GM21390 (cell line): Measurements from ENCODE around the gene MACROD1.

Experiments
- ATAC-seq: cut with Tn5 transposase; IDR thresholded peaks from one replicate; pipeline ENCODE4 v1.9.1; 2021; ENCODE audit not compliant: unreplicated experiment

The MACROD1 gene

GRCh38 chr11:64165842-64166635, at the start of gene MACROD1:
MACROD1 (minus strand) TSS chr11:64166113; CDS start chr11:64165994, 119 bp downstream.
- peak; percentile 83 for ATAC-seq

- no peak for ATAC-seq
These were observed 45.4 kb upstream of the MACROD1 start for GRCh38 chr11:64211181-64211872.

DNA sequence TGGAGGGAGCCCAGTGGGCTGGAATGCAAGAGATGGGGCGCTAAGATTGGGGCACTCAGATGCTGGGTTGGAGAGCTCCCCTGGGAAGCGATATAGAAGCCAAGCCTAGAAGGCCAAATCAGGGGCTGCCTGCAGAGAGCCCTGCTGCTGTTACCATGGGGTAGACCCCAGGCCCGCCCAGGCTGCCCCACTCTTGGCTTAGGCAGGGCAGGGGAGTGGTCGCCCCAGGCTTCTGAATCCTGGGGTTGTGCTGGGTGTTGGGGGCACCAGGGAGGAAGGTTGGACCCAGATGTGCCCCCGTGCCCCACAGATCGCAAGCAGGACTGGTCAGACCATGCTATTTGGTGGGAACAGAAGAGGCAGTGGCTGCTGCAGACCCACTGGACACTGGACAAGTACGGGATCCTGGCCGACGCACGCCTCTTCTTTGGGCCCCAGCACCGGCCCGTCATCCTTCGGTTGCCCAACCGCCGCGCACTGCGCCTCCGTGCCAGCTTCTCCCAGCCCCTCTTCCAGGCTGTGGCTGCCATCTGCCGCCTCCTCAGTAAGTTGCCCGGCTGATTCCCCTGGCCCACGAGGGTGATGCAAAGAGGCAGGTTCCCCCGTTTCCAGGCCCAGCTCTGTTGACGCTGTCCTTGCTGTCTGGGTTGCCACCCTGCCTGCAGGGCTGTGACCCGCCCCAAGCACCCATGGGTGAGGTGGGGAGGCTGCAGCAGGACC, 44.5 kb upstream of the MACROD1 start:
- no peak for ATAC-seq

- no peak for ATAC-seq
These were observed 43.6 kb upstream of the MACROD1 start for GRCh38 chr11:64209563-64209843.

DNA sequence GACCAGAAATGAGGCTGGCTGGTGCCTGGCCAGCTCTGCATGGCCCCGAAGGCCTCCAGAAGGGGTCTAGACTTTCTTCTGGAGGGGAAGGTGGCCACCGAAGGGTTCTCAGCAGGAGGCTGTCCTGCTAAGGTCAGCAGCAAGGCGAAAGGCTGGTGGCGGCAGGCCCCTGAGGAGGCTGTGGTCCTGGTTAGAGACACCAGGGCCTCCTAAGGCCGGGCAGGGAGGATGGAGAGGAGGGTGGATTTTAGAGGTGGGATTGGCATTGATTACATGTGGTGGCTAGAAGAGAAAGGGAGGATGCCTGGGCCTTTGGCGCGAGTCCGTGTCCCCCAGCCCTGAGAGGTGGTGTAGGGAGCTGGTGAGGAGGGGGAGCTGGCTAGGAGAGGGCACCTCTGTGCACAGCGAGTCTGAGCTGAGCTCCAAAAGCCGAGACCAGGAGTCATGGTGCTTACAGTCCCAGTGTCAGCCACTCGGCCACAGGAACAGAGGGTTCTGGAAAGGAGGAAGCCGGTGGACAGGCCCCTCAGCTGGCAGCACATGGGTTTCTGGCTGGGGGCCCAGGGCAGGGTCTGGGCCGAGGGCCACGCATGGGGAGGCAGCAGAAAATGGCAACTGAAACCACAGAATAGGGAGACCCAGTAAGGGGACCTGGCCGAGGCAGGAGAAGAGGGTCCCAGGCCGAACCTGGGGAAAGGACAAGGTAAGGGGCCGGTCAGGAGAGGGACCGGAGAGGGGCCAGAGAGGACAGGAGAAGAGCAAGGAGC, 43.1 kb upstream of the MACROD1 start:
- ATAC-seq, result no peak

- no peak for ATAC-seq
These were observed 42.3 kb upstream of the MACROD1 start for GRCh38 chr11:64208086-64208795.

GRCh38 chr11:64207256-64208085, 41.6 kb upstream of the MACROD1 start:
- ATAC-seq, result peak; percentile 56

DNA sequence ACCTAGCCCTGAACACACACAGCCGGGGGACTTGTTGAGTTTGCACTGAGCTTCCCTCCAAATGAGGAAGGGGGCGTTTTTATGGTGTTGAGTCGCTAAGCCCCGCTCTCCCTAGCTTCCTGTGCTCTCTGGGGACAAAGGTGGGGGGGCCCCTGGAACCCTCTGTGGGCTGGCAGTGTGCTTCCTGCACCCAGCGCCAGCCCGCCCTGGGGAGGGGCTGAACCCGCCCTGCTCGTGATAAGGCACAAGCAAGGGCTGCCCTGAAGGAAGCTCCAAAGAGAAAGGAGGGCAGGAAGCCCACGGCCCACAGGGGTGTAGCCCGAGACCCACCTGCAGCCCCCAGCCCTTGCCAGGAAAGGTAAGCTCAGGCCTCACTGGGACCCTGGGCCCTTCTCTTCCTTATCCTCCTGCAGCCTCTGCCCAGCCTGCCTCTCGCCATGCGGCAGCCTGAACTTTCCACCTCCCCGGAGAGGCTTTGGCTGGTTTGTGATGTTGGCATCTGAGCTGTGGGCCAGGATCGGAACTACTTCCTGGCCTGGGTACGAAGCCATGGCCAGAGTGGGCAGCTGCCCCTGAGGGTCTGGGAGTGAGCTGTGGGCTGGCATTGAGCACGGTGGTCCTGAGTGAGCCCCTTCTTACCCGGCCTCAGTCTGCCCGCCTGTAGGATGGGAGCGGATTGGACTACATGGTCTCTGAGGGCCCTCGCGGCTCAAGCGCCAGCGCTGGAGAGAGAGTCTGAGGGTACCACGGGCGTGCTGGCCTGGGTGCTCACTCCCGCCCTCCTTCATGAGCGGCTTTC, 40.7 kb upstream of the MACROD1 start, which contains the start of gene FERMT3:
Gene FERMT3, plus strand, starts transcription at position 265 of the 799 bp plus-strand sequence. CDS start 644 bp downstream, outside the sequence.
- peak; percentile 39 for ATAC-seq

- ATAC-seq, result no peak
These were observed 38.6 kb upstream of the MACROD1 start for GRCh38 chr11:64204464-64204989.

- no peak for ATAC-seq
These were observed 38.1 kb upstream of the MACROD1 start for GRCh38 chr11:64204080-64204440.

GRCh38 chr11:64203421-64204079, 37.6 kb upstream of the MACROD1 start:
- ATAC-seq, result no peak

- no peak for ATAC-seq
These were observed 37.1 kb upstream of the MACROD1 start for GRCh38 chr11:64202992-64203391.

DNA sequence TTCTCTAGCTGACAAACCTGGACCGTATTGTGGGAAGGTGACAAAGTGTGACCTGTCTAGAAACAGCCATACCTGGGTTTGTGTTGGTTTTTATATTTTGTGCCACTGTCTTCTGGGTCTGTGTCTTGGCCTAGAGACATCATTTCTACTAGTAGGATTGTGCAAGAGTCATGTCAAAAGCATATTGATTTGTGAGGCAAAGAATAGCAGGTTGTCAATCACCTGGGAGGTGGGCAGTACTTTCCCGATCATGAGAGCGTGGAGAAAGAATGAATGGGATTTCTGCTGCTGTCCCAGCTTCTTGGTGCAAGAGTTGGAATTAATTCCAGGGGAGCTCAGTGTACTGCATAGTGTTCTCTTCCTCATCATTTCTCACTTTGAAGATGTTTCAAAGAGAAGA, 35.6 kb upstream of the MACROD1 start:
- no peak for ATAC-seq

DNA sequence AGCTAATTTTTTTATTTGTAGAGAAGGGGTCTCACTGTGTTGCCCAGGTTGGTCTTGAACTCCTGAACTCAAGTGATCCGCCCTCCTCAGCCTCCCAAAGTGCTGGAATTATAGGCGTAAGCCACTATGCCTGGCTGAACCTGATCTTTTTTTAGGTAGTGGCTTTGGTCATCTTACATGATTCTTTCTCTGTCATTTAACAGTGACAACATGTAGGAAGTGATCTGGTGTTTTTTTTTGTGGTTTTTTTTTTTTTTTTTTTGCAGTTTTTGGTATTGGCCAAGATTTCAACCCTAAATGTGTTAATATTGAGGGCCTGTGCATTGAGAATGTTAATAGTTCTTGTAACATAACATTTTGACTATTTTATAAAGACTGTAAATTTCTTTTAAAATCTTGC, 32.6 kb upstream of the MACROD1 start:
- ATAC-seq, result no peak

DNA sequence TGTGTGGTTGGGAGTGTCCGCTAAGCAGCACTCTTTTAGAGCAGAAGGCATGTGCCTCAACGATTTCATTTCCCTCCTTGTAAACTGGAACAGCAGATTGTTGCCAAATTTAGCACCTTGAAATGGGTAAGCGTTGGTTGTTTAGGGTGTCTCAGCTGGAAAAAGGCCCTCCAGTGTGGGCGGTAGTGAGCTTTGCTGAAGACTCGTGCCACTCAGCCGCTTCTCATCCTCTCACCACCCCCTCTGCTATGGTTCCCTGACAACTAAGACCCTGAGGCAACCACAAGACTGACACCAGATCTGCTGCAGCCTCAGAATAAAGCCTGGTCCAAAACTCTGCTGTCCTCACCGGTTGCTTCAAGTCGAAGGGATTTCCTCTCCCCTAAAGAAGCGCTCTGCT, 30.7 kb upstream of the MACROD1 start:
- ATAC-seq, result no peak

GRCh38 chr11:64192434-64192833, 26.5 kb upstream of the MACROD1 start:
- ATAC-seq, result no peak

DNA sequence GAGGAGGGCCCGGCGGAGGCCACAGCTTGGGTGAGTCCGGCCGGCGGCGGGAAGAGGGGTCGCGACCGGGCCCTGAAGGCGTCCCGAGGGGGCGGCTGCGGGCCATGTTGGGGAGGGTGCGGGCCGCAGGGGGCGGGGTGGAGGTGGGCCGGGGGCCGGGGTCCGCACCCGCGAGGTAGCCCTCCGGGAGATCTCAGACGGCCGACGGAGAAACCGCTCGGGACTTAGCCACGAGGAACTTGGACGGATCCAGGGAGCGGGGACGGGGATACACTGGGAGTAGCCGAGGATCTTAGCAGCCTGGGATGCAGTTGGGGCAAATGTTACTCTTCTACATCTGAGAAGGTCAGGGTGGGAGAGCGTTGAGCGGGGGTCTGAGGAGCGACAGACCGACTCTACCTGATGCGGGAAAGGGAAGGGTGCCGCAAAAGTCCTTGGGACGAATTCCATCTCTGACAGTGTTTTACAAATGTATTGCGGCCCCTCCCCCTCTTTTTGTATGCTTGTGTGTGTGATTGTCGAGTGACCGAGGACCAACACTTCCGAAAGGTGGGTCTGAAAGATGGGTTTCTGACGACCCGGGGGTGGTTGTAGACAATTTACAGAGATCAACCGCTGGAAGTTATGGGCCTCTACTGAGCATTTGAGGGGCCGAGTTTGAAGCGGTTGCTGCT, 20.7 kb upstream of the MACROD1 start:
- no peak for ATAC-seq
